HG03103 (cell line): ENCODE data around the gene BRD4.

Experiments
- ATAC-seq: cut with Tn5 transposase; IDR thresholded peaks from one replicate; pipeline ENCODE4 v1.9.1; 2021; ENCODE audit warnings: low read depth; ENCODE audit not compliant: unreplicated experiment

Gene BRD4

GRCh38 chr19:15199661-15200552, 132.4 kb downstream of the BRD4 start:
- no peak for ATAC-seq

- no peak for ATAC-seq
Observed at GRCh38 chr19:15198951-15199660, 133.2 kb downstream of the BRD4 start.

- ATAC-seq: no peak
Observed at GRCh38 chr19:15197942-15198341, 134.4 kb downstream of the BRD4 start.

- no peak for ATAC-seq
Observed at GRCh38 chr19:15197275-15197941, 134.9 kb downstream of the BRD4 start.

- no peak for ATAC-seq
Observed at GRCh38 chr19:15196360-15197005, 135.9 kb downstream of the BRD4 start.

- no peak for ATAC-seq
Observed at GRCh38 chr19:15195371-15196334, 136.7 kb downstream of the BRD4 start.

GRCh38 chr19:15194938-15195337, 137.4 kb downstream of the BRD4 start:
- ATAC-seq: no peak

- no peak for ATAC-seq
Observed at GRCh38 chr19:15191982-15192381, 140.4 kb downstream of the BRD4 start.

GRCh38 chr19:15191514-15191913, 140.8 kb downstream of the BRD4 start:
- ATAC-seq: no peak

GRCh38 chr19:15188851-15189250, 143.5 kb downstream of the BRD4 start:
- no peak for ATAC-seq

GRCh38 chr19:15187026-15188007, 145.0 kb downstream of the BRD4 start:
- no peak for ATAC-seq
